Measurements from ENCODE around the gene ARHGAP30. TPM values are rescaled to one million over a fixed set of nuclear protein-coding genes. Genes with fewer than 3 reads are reported as not detected.

Gene ARHGAP30
- total and polyA plus RNA-seq, 9 donors, result 1.6 to 9.3 (median 2.8) TPM

GRCh38 chr1:161013131-161013487 is 56.6 kb downstream of the ARHGAP30 start:
- intact Hi-C loops (cut with DNase I), result no loop called here
- no peak for DNase-seq
- no peaks in the 10 kb centered on the region for H3K9me3 ChIP-seq
- peak overlapping the region; percentile 61 to 69 for H3K27ac ChIP-seq
- H3K36me3 ChIP-seq, result no peaks in the 10 kb centered on the region
- no peak overlapping the region for H3K4me3 ChIP-seq
- no peaks in the 10 kb centered on the region for H3K27me3 ChIP-seq
- TF ChIP-seq EP300 (IDR thresholded peaks at IDR 0.05) (no peak), POLR2A (IDR thresholded peaks at IDR 0.05) (no peak)
- TF ChIP-seq, protein P1, sequence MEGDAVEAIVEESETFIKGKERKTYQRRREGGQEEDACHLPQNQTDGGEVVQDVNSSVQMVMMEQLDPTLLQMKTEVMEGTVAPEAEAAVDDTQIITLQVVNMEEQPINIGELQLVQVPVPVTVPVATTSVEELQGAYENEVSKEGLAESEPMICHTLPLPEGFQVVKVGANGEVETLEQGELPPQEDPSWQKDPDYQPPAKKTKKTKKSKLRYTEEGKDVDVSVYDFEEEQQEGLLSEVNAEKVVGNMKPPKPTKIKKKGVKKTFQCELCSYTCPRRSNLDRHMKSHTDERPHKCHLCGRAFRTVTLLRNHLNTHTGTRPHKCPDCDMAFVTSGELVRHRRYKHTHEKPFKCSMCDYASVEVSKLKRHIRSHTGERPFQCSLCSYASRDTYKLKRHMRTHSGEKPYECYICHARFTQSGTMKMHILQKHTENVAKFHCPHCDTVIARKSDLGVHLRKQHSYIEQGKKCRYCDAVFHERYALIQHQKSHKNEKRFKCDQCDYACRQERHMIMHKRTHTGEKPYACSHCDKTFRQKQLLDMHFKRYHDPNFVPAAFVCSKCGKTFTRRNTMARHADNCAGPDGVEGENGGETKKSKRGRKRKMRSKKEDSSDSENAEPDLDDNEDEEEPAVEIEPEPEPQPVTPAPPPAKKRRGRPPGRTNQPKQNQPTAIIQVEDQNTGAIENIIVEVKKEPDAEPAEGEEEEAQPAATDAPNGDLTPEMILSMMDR (IDR thresholded peaks at IDR 0.05), result no peak
- peaks cover 8% of the 10 kb centered on the region for H3K4me1 ChIP-seq (ENCODE audit: insufficient read depth)

- 92 to 95% (median 92%) methylated on average over 3 of the region's 3 CpGs for WGBS, 3 donors
- Histone ChIP-seq H3K27ac (no peak overlapping the region), H3K4me3 (no peak overlapping the region), H3K9me3 (no peaks in the 10 kb centered on the region), H3K36me3 (no peaks in the 10 kb centered on the region), H3K4me1 (ENCODE audit: insufficient read depth) (peaks cover 8% of the 10 kb centered on the region), H3K27me3 (no peaks in the 10 kb centered on the region)
- DNase-seq, result no peak
- intact Hi-C loops (cut with DNase I), result no loop called here
- TF ChIP-seq, protein P1 (IDR thresholded peaks at IDR 0.05), result no peak
- no peak for TF ChIP-seq POLR2A (IDR thresholded peaks at IDR 0.05)
- TF ChIP-seq EP300 (IDR thresholded peaks at IDR 0.05), result no peak
Observed at GRCh38 chr1:161012420-161012819, 57.3 kb downstream of the ARHGAP30 start.

GRCh38 chr1:161009602-161010211 is 60.0 kb downstream of the ARHGAP30 start:
- no peaks in the 10 kb centered on the region for H3K27me3 ChIP-seq
- H3K9me3 ChIP-seq, result no peaks in the 10 kb centered on the region
- no peak overlapping the region for H3K4me3 ChIP-seq
- DNase-seq, result no peak
- 89 to 92% (median 91%) methylated on average over 7 of the region's 7 CpGs for WGBS, 3 donors
- H3K4me1 ChIP-seq (ENCODE audit: insufficient read depth), result peaks cover 8% of the 10 kb centered on the region
- no peak overlapping the region for H3K27ac ChIP-seq
- H3K36me3 ChIP-seq, result no peaks in the 10 kb centered on the region
- TF ChIP-seq EP300 (IDR thresholded peaks at IDR 0.05) (no peak), POLR2A (IDR thresholded peaks at IDR 0.05) (no peak)
- TF ChIP-seq, protein P1 (IDR thresholded peaks at IDR 0.05), result no peak
- intact Hi-C loops (cut with DNase I), result no loop called here

DNA sequence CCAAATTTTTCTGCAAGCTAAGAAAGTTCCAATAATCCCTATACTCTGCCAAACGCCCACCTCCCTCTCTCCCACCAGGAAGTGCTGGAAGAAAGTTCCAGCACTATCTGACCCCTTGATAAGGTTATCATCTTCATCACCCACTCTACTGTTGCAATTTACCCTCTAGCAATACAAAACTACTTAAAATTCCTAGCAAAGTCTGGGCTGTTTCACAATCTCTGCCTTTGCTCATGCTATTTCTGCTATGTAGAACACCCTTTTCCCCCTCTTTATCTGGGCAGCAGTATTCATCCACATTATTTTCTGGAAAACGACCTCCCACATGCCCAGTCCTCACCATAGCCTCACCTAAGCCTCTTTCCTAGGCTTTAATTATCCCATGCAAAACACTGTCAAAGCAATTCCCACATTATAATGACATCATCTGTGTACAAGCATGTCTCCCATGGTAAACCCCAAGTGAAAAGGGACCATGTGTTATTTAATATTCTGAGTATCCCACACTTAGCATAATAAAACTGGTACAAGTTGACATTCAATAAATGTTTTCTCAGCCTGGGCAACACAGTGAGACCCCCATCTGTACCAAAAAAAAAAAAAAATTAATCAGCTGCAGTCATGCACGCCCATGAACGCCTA is 60.7 kb downstream of the ARHGAP30 start:
- no peaks in the 10 kb centered on the region for H3K9me3 ChIP-seq
- WGBS, 3 donors, result 65 to 66% (median 65%) methylated on average over 4 of the region's 4 CpGs
- no peak for TF ChIP-seq POLR2A (IDR thresholded peaks at IDR 0.05)
- TF ChIP-seq, protein P1 (IDR thresholded peaks at IDR 0.05), result no peak
- no peak for DNase-seq
- intact Hi-C loops (cut with DNase I), result no loop called here
- peaks cover 6% of the 10 kb centered on the region for H3K4me1 ChIP-seq (ENCODE audit: insufficient read depth)
- no peak overlapping the region for H3K27ac ChIP-seq
- H3K27me3 ChIP-seq, result no peaks in the 10 kb centered on the region
- no peak overlapping the region for H3K4me3 ChIP-seq
- H3K36me3 ChIP-seq, result no peaks in the 10 kb centered on the region

Data from ovary (tissue), 9 donors.